HG02798 (cell line): ENCODE measurements around the gene SLC47A1.
"Not testable (repeated sequence)": the region's sequence is repeated elsewhere in the genome, so short reads cannot be mapped to it uniquely, and the experiment has no call there.

ENCODE experiments used
- ATAC-seq: cut with Tn5 transposase; IDR thresholded peaks from one replicate; pipeline ENCODE4 v1.9.1; 2021; ENCODE audit warnings: mild to moderate bottlenecking; ENCODE audit not compliant: unreplicated experiment, poor library complexity

Gene SLC47A1

DNA sequence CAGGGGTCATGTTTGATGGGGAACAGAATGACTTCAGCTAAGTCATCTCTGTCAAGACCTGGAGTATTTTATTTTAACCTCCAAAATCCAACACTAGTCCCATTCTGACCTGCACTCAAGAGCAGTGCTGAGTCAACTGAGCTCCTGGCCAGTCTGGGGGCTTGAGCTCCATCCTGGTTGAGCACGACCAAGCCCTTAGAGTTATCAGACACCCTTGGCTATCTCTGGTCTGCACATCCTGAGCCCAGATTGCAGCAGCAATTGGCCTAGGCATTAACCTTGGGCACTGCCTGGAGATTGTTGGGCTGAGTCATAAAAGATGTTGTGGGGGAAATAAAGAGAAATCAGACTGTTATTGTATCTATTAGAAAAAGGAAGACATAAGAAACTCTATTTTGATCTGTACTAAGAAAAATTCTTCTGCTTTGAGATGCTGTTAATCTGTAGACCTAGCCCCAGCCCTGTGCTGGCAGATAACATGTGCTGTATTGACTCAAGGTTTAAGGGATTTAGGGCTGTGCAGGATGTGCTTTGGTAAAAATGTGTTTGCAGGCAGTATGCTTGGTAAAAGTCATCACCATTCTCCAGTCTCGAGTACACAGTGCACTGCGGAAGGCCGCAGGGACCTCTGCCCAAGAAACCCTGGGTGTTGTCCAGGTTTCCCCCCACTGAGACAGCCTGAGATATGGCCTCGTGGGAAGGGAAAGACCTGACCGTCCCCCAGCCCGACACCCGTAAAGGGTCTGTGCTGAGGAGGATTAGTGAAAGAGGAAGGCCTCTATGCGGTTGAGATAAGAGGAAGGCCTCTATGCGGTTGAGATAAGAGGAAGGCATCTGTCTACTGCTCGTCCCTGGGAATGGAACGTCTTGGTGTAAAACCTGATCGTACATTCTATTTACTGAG, 14.0 kb upstream of the SLC47A1 start:
- ATAC-seq, result not testable (repeated sequence)

DNA sequence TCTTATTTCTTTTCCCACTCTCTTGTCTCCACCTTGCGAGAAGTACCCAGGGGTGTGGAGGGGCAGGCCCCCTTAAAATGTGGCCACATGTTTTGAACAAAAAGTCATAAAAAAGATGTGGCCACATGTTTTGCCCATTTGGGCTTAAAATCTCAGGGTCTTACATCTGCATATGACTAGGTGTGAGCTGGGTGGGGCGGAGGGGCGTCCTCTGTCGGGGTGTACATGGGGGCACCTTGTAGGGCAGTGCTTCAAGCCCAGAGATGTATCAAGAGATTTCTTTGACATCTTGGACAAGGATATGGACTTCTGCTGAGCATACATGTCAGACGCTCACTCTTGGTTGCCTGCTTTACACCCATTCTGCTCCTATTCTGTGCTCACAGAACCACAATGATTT, 13.0 kb upstream of the SLC47A1 start:
- ATAC-seq, result no peak

GRCh38 chr17:19523690-19524089, 10.0 kb upstream of the SLC47A1 start:
- no peak for ATAC-seq

DNA sequence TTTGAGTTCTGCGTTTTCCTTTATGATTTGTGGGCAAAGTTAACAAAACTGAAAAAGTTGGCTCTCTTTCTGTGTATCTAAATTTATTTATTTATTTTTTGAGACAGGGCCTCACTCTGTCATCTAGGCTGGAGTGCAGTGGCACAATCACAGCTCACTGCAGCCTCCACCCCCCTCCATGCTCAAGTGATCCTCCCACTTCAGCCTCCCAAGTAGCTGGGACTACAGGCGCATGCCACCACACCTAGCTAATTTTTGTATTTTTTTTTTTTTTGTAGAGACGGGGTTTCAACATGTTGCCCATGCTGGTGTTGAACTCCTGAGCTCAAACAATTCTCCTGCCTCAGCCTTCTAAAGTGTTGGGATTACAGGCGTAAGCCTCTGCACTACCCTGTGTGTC, 6.7 kb upstream of the SLC47A1 start:
- not testable (repeated sequence) for ATAC-seq

GRCh38 chr17:19531780-19532501, 1.7 kb upstream of the SLC47A1 start:
- no peak for ATAC-seq

- no peak for ATAC-seq
Measured at GRCh38 chr17:19533036-19533717, 477 bp upstream of the SLC47A1 start.

DNA sequence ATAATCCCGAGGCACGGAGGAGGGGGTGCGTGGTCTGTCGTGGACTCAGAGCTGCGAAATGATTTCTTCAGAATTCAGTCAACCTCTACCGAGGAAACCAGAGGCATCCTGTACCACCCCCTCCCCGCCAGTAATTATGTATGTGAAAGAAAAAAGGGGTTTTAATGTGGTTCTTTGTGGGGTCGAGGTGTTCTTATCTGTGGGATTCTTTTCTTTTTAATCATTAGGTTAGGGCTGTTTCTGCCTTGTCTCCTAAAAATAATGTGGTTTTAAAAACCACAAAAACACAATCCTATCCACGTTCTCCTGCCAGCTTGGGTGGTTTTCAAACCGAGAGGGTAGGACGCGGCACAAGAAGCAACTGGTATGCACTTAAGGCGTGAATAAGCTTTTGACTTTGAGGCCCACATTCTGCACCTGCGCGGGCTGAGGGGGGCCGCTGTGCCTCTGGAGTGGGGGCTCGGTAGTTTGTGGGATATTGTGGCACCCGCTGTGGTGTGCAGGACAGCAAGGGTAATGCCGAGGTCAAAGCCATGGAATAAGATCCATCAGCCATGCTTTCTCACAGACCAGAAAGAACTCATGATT, 1.0 kb downstream of the SLC47A1 start:
- no peak for ATAC-seq

DNA sequence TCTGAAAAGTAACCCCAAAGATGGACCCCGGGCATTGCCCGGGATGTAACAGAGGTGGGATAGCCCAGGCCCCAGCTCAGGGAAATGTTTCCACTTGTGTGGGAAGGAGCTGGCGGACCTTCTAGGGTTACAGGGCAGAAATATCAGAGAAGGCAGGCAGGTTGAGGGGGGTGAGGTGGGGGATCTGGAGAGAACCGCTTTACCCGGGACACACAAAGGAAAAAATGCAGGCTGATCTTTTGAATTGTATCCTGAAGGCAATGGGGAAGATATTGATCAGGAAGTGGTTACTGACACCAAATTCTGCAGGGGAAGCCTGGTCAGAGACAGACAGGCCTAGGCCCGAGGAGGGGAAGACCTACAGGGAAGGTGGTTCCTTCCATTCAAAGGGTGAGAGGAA, 3.5 kb downstream of the SLC47A1 start:
- no peak for ATAC-seq

- ATAC-seq, result no peak
Measured at GRCh38 chr17:19538095-19539039, 4.7 kb downstream of the SLC47A1 start.

DNA sequence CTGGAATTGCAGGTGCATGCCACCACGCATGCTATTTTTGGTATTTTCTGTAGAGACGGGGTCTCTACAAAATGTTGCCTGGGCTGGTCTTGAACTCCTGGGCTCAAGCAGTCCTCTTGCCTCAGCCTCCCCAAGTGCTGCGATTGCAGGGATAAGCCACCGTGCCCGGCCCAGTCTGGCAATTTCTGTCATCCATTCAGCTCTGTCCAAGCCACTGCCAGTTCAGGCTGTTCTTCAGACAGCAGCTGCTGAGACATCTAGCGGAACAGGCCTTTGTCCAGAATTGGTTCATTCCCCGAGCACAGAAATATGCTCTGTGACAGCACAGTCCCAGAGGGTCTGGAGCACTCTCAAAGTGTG, 5.4 kb downstream of the SLC47A1 start:
- ATAC-seq, result no peak

DNA sequence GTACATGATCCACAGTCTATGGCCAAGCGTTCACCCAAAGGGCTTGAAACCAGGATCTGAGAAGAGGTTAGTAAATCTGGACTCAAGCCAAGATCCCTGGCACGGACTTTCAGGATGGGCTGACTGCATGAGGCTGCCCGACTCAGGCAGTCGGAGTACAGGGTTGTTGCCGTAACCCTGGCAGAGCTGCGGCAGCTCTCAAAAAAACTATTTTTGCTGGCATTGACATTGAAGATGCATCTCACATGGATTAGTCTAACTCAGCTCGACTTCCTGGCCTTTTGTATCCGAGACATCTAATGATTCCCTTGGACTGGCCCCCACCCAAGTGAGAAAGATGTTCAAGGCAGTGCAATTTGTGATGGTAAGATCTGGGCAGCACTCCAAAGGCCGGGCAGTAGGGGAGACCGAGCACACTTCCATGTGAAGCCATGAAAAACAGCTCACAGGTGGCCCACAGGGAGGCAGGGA, 6.2 kb downstream of the SLC47A1 start:
- ATAC-seq, result no peak

DNA sequence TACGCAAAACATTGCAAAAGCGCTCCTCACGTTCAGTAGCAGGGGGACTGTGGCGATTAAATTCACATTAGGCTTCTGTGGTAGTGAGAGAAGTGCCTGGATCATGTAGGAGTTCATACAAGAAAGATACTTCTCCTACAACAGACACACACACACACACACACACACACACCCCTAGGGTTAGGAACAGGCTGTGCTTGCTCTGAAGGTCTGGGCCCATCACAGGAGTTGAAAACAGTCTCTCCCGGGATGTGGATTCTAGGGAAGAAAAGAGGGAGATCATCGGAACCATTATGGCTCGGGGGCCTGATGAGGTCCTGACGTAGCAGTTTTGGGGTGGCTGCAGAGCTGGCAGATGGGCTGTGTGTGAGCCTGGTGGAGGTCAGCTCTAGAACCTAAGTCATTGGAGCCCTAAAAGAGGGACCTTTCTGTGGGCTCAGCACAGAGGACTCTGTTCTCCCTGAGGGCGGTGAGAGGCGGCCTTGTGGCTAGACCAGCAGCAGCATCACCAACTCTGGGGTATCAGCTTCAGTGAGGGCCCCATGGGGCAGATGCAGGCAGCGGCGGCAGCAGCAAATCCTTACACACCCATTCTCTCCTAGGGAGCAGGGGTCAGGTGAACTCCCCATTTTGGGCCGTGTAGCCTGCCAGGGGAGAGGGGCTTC, 7.2 kb downstream of the SLC47A1 start:
- ATAC-seq, result no peak

- no peak for ATAC-seq
Measured at GRCh38 chr17:19541445-19541844, 7.8 kb downstream of the SLC47A1 start.

DNA sequence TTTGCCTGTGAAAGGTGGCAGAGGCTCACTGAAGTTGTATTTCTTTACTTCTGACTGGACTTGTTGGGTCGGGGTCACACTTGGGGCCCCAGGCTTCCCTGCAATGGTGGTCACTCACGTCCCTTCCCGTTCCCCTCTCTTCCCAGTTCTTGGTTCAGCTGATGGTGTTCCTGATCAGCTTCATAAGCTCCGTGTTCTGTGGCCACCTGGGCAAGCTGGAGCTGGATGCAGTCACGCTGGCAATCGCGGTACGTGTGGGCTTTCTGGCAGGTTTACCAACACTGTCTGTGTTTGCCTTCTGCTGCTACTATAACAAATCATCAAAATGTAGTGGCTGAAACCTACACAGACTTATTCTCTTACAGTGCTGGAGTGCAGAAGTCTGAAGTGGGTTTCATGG, 8.6 kb downstream of the SLC47A1 start:
- ATAC-seq, result no peak

DNA sequence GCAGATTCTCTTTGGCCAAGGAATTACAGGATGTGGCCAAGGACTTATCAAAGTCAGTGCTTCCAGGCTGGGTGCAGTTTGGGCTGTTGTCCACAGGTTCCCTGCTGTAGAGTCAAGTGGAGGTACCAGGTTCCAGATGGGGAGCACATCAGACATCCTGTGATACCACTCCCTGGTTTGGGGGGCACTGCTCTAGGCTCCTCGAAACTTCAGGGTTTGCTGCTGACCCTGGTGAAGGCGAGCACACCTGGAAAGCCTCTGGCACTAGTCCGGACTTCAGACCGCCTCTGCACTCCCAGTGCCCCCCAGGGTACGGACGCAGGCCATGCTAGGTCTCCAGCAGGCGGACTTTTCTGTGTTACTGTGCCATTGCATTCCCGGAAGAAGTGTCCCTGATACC, 10.7 kb downstream of the SLC47A1 start:
- ATAC-seq, result no peak

DNA sequence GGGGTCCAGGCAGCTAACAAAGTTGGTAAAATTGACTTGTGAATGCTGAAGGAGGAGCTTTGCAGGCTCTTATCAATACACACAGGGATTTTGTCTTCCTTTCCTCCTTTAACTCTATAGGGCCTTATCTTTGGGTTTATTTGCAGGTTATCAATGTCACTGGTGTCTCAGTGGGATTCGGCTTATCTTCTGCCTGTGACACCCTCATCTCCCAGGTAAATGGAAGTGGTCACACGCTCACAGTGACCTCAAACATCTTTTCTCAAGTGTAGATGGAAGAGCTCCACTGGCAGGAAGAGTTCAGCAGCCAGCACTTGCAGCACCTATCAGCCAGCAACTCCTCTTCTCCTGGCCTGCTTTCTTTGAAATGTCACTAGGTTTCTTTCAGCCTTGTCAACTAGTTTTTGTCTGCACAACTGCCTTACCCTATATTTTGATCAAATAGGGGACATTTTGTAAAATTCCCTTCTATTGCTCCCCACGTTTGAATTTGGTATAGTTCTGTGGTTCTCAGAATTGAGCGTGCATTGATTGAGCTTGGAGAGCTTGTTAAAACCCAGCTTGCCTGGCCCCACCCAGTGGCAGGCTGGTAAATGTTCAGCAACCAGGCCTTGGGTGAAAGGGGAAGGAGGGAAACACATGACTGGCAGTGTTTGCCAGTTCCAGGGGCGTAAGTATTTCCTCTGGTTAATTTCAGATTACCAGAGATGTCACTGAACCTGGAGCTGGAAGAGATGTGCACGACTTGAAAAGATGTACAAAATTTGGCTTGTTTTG, 12.8 kb downstream of the SLC47A1 start:
- no peak for ATAC-seq

DNA sequence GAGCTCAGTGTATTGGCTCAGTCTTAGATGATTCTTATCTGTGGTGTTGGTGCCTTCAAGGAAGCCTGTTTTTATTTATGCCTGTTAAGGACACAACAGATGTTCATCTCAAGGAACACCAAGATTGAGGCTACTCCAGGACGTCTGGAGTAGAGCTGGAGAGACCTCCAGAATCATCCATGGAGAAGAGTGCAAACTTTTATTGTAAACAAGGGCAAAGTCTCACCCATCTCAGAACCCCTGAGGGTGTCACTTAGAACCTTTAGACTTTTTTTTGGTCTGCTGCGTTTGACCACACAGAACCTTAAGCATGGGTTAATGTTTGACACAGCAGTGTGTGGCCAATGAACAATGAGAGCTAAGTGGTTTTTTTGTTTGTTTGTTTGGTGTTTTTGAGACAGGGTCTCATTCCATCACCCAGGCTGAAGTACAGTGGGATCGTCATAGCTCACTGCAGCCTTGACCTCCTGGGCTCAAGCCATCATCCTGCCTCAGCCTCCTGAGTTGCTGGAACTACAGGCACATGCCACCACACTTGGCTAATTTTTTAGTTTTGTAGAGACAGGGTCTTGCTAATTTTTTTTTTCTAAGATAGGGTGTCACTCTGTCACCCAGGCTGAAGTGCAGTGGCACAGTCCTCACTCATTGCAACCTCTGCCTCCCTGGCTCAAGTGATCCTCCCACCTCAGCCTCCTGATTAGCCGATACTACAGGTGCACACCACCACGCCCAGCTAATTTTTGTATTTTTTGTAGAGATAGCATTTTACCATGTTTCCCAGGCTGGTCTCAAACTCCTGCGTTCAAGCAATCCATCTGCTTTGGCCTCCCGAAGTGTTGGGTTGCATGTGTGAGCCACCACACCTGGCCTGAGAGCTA, 16.3 kb downstream of the SLC47A1 start:
- no peak for ATAC-seq
